ENCODE data around the gene AATF.
"Not testable (repeated sequence)": the region's sequence is repeated elsewhere in the genome, so short reads cannot be mapped to it uniquely, and the experiment has no call there.

AATF gene

DNA sequence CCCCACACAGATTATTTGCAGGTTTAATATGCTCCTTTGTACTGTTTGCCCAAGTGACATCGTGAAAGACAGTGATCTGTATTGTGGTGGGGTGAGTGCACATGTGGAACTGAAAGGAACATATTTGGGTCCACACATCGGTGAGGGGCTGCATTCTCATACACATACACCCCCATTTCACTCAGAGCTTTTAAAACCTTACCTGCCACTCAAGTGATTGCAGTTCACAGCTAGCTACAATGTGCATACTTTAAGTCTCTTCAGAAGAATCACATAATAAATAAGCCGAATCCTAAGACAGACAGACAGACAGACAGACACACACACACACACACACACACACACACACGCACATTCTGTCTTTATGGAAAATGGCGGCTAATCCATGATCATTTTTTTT is 102.6 kb downstream of the AATF start:
- DNase-seq, result no peak

DNA sequence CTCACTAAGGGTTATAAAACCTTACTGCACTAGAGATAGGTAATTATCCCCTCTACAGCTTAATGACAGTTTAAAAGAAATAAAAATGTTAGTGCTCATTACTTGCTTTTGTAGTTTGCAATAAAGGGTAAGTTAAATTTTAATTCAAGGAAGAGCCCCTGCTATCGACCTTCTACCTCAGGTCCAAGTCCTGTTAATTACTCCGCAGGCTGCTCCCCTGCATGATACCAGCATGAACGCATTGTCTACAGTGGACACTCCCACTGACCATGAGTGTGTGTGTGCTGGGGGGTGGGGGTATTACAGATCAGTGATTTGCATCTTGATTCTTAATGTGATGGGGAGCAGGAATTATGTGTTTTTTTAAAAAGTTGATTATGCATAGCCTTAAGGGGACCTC is 103.1 kb downstream of the AATF start:
- DNase-seq, result no peak

DNA sequence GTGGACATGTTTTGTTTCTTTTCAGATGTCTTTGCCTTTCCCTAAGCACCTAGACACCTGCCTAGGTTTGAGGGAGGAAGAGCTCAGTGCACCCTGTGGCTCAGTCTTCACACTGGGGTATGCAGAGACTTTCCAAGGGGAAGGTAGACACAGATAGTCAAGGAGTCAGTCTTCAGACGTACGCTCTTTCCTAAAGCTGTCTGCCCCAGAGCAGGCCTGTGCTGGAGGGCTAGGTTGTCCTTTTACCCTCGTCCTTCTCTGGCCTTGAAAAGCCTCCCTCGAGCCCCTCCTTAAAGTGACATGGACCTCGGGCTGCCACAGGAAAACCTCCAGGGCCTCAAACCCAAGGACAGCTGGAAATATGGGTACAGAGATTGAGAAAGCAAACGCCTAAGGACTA is 103.7 kb downstream of the AATF start:
- no peak for DNase-seq

DNA sequence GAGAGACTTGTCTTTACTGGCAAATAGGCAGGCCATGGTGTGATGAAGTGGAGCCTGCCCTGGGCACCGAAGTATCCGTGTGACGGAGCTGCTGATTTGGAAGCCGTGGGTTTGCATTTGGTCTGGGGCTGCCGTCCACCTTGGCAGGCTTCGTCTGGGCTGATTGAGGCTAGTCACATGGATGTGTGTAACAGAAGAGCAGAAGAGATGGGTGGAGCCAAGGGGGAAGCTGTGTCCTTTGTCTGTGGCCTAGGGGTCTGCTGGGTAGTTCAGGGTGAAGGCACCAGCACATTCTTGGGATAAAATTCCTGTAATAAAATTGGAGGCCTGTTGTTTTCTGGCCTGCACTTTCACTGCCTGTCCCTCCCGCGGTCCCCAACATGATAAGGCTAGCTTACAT is 106.1 kb downstream of the AATF start:
- DNase-seq, result no peak

- DNase-seq, result no peak
Observed at GRCh38 chr17:37056622-37057021, 107.9 kb downstream of the AATF start.

- DNase-seq, result no peak
Observed at GRCh38 chr17:37059493-37059892, 110.7 kb downstream of the AATF start.

DNA sequence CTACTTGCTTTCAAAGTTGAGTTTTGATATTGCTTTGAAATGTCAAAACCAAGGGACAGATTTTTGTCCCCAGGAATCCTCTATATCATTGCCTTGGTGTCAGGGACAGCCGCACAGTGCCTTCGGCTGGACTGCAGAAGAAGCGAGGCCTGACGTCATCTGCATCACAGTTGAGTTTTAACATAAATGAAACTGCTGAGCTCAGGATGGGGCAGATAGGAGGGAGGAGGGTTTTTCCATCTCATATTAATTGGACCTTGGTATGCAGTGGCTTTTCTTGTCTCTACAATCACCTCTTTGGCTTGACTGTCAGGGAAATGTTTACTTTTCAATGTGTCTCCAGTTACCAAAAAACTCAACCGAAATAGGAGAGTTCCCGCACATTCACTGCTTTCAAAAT is 111.3 kb downstream of the AATF start:
- no peak for DNase-seq

DNA sequence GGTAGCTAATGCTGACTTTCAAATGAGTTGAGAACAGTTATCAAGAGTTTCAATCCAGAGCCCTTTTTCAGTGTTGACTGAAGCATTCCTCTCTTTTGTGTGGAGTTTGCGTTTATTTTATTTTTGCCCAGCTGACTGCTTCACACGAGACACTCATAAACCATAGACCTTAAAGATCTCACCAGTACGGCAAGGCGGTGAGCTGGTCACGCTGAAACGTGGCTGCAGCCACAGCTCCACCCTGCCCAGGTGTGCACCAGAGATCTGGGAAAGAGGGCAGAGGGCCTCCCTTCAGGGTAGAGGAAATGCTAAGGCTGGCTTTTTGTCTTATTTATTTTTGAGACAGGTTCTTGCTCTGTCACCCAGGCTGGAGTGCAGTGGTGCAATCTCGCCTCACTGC is 112.2 kb downstream of the AATF start:
- no peak for DNase-seq

GRCh38 chr17:37062021-37062420 is 113.3 kb downstream of the AATF start:
- DNase-seq, result no peak

- DNase-seq, result no peak
Observed at GRCh38 chr17:37064206-37064605, 115.5 kb downstream of the AATF start.

GRCh38 chr17:37064956-37065355 is 116.2 kb downstream of the AATF start:
- no peak for DNase-seq

GRCh38 chr17:37065486-37066321 is 117.0 kb downstream of the AATF start:
- no peak for DNase-seq

DNA sequence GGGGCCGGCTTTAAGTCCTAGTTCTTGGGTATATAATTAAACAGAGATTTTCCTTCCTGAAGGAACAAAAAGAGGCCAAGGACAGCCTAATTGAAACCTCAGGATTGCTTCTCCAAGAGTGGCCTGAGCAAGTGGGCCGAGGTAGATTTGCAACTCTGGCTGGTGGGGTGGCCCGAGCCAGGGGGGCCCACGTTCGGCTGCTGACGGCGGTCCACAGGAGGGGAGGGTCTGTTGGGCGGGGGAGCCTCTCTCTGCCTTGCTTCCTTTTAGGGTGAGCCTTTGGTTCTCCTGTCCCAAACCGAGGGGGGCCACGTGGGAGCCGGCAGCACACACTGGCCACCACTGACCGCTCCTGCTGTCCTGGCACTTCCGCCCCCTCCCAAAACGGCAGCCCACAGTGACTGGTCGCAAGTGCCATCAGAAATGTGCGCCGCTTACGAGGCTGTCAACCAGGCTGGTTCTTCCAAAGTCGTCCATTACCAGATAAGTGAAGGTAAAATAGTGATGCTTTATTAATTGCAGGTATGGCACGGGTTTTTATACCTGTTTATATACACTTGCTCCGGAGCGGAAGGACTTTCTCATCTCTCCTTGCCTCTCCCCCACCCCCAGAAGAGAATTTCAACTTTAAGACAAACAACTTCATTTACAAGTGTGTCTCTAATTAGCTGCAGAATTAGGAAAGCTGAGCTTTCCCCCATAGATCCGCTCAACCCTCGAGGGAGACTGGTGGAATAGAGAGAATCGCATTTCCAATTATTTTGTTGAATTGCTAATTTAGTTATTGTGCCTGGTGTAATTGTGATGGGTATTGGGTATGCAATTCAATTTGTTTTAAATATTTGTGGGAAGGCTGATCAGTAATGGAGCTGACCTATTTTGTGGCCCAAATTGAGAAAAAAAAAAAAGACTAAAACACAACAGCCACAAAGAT is 117.8 kb downstream of the AATF start:
- DNase-seq, result no peak

DNA sequence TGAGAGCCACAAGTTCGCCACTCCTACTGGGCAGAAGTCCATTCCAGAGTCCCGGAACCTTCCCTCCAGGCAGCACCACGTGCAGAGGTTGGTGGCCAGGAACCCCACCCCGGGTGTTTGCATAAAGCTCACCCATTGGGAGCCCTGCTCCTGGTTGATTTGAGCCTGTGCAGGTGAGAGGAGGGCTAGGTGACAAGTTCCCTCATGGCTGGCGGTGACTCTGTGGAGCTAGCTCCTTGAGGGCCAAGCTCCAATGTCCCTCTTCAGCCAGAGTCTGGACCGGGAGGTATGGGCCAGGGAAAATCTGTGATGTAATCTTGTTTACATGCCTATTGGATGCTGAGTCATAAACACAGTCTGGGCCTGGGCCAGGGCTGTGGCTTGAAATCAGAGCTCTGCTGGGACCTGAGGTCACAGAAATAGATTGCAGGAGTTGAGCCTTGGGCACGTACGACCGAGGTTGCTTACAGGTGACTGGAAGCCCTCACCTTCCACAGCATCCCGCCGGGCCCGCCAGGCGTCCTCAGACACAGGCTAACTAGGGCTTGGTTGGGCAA is 118.9 kb downstream of the AATF start:
- DNase-seq, result no peak

DNA sequence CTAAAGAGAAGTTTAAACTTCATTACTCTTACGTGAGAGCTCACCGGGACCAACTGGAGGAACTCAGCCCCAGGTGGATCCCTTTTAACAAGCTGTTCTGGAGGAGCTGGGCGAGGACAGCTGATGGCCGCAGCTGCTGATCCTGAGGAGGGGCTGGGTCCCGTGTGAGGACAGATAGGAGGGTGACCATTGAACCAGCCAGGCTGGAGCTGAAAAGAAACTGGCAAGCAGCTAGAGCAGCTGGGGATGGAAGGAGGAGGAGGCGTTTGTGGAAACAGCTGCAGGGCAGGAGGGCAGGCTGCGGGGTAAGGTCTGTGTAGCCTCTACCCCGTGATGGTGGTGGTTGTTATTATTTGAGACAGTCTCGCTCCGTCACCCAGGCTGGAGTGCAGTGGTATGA is 119.5 kb downstream of the AATF start:
- no peak for DNase-seq

DNA sequence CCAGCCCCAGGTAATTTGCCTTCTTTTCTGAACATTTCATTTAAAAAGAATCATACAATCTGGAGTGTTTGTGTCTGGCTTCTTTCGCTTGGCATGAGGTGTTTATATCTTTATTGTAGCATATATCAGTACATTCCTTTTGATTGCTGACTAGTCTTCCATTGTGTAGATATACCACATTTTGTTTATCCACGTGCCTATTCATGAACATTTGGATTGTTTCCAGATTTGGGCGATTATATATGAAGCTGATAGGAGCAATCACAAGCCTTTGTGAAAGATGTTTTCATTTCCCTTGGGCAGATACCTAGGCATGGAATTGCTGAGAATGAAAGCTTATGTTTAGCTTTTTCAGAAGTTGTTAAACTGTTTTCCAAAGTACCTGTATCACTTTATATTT is 120.3 kb downstream of the AATF start:
- DNase-seq, result no peak

- DNase-seq, result not testable (repeated sequence)
Observed at GRCh38 chr17:37073464-37073863, 124.7 kb downstream of the AATF start.

- no peak for DNase-seq
Observed at GRCh38 chr17:37079065-37079708, 130.4 kb downstream of the AATF start.

GRCh38 chr17:37079735-37080134 is 131.0 kb downstream of the AATF start:
- no peak for DNase-seq

GRCh38 chr17:37081287-37081686 is 132.5 kb downstream of the AATF start:
- DNase-seq, result no peak

DNA sequence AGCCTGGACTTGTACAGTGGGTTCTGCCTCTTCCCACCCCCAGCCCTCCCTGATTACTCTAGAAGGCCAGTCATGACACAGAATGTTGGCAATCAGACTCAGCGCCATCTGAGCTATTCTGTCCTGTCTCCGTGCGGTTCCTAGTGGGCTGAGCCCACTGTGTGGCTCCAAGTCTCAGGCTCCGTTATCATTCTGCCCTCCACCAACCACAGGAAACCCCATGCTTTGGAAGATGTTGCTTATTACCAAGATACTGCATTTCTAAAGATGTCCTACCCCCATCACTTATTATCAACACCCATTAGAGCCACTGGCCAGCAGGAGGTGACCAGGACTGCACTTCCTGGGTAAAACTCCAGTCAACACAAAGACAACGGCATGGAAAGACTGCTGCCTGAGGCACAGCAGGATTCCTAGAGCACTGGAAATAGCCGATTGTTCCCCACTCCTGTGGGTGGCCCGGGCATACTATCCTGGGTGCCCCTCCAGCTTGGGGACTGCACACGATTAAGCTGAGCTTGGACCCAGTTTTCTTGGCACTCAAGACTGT is 133.6 kb downstream of the AATF start:
- no peak for DNase-seq

GRCh38 chr17:37082985-37083384 is 134.2 kb downstream of the AATF start:
- DNase-seq, result no peak

- no peak for DNase-seq
Observed at GRCh38 chr17:37083456-37083855, 134.7 kb downstream of the AATF start.
